H1 (cell line): ENCODE measurements around the gene FAAP100. TPM values are rescaled to one million over a fixed set of nuclear protein-coding genes. Genes with fewer than 3 reads are reported as not detected.

Source experiments
- CTCF ChIA-PET: fragments of 300-600 bp; sonication (Branson Sonifier 250); formaldehyde crosslinking; loops from one replicate; lab custom pipeline; 2021; ENCODE audit not compliant: partially characterized antibody; lab: Charles Lee
- POLR2A ChIA-PET: fragments of 300-600 bp; sonication (Branson Sonifier 250); formaldehyde crosslinking; loops from one replicate; lab custom pipeline; 2021; ENCODE audit warnings: inconsistent platforms; ENCODE audit not compliant: partially characterized antibody; lab: Charles Lee
- DNase-seq, 2 experiments: peaks; one replicate each; pipeline versions ENCODE4 v3.0.0 to v3.0.0-alpha.2; 2010 to 2022; ENCODE audit warnings: low spot score in 2 of 2, low read depth in 1 of 2, mixed read lengths in 1 of 2
- FAIRE-seq: peaks from 2 replicates; lab custom pipeline; 2011; peaks lifted over from hg19 to GRCh38; lab: Jason Lieb, UNC
- H2AFZ ChIP-seq: 2 replicates; pipeline ENCODE4 v1.8.1; 2012; ENCODE audit warnings: low read length, inconsistent platforms
- H2AK5ac ChIP-seq: 2 replicates; pipeline ENCODE4 v1.6.1; 2013; ENCODE audit warnings: low read depth, low read length
- H2BK120ac ChIP-seq: replicated peaks from 2 replicates; pipeline ENCODE3; 2013; ENCODE audit warnings: low read depth, low read length, inconsistent platforms
- H2BK12ac ChIP-seq: 2 replicates; pipeline ENCODE4 v1.6.1; 2013; ENCODE audit warnings: low read depth, low read length
- H2BK15ac ChIP-seq: 2 replicates; pipeline ENCODE4 v1.6.1; 2013; ENCODE audit warnings: low read length
- H2BK20ac ChIP-seq: 2 replicates; pipeline ENCODE4 v1.6.1; 2013; ENCODE audit warnings: low read length
- H2BK5ac ChIP-seq: 2 replicates; pipeline ENCODE4 v1.6.1; 2013; ENCODE audit warnings: low read depth, low read length
- H3K14ac ChIP-seq: 2 replicates; pipeline ENCODE4 v1.6.1; 2013; ENCODE audit warnings: inconsistent platforms; ENCODE audit not compliant: insufficient read length
- H3K18ac ChIP-seq: 2 replicates; pipeline ENCODE4 v1.6.1; 2013; ENCODE audit warnings: low read length; ENCODE audit errors: extremely low read depth
- H3K23ac ChIP-seq: 2 replicates; pipeline ENCODE4 v1.6.1; 2013; ENCODE audit warnings: inconsistent platforms; ENCODE audit not compliant: insufficient read length
- H3K23me2 ChIP-seq: 2 replicates; pipeline ENCODE4 v1.6.1; 2013; ENCODE audit warnings: low read depth, low read length
- H3K27ac ChIP-seq: 2 replicates; pipeline ENCODE4 v1.6.1; 2011; ENCODE audit warnings: low read depth, low read length, inconsistent platforms
- H3K27me3 ChIP-seq, 4 experiments: replicated peaks in 1 of 4; 1 replicate in 1 of 4; 2 replicates in 3 of 4; pipeline versions ENCODE4 v1.6.1 to v1.8.1; 2011 to 2013; ENCODE audit warnings: low read length in 3 of 4, mild to moderate bottlenecking in 3 of 4, inconsistent platforms in 2 of 4, mixed read lengths in 2 of 4, moderate library complexity in 1 of 4; ENCODE audit not compliant: control insufficient read depth in 3 of 4, insufficient read depth in 3 of 4; ENCODE audit errors: extremely low read depth in 1 of 4
- H3K36me3 ChIP-seq, 4 experiments: 2 replicates each; pipeline versions ENCODE4 v1.6.1 to v1.8.1; 2011 to 2013; ENCODE audit warnings: mild to moderate bottlenecking in 4 of 4, low read length in 3 of 4, moderate library complexity in 2 of 4, control low read depth in 1 of 4, inconsistent platforms in 1 of 4; ENCODE audit not compliant: insufficient read depth in 4 of 4, control insufficient read depth in 2 of 4
- H3K4ac ChIP-seq: replicated peaks from 2 replicates; pipeline ENCODE3; 2013; ENCODE audit warnings: low read length, low read depth, mixed read lengths, inconsistent platforms; ENCODE audit not compliant: insufficient read length
- H3K4me1 ChIP-seq, 4 experiments: replicated peaks in 1 of 4; 1 replicate in 1 of 4; 2 replicates in 3 of 4; pipeline versions ENCODE4 v1.6.1 to v1.8.1; 2011 to 2013; ENCODE audit warnings: low read length in 3 of 4, inconsistent platforms in 2 of 4, mixed read lengths in 1 of 4; ENCODE audit not compliant: insufficient read depth in 4 of 4, control insufficient read depth in 3 of 4
- H3K4me2 ChIP-seq, 2 experiments: 2 replicates each; pipeline versions ENCODE4 v1.6.1 to v1.8.1; 2011 to 2013; ENCODE audit warnings: low read depth in 2 of 2, low read length in 2 of 2, control low read depth in 1 of 2, inconsistent platforms in 1 of 2, mild to moderate bottlenecking in 1 of 2; ENCODE audit not compliant: insufficient read depth in 1 of 2
- H3K4me3 ChIP-seq, 4 experiments: fragments of 200-600, 300-600 bp in 1 of 4; sonication (generic), shearing (Covaris generic), sonication (Bioruptor Twin) in 1 of 4; 2 replicates each; pipeline versions ENCODE4 v1.5.1 to v1.8.1; 2011 to 2016; ENCODE audit warnings: low read length in 4 of 4, low read depth in 3 of 4, control low read depth in 2 of 4, inconsistent platforms in 2 of 4, mild to moderate bottlenecking in 2 of 4, mixed read lengths in 1 of 4, moderate library complexity in 1 of 4; ENCODE audit not compliant: insufficient read depth in 2 of 4; ENCODE audit errors: extremely low read depth in 1 of 4
- H3K56ac ChIP-seq: replicated peaks from 2 replicates; pipeline ENCODE3; 2013; ENCODE audit warnings: low read depth, mild to moderate bottlenecking, mixed read lengths, low read length, inconsistent platforms; ENCODE audit not compliant: insufficient read length
- H3K79me1 ChIP-seq: 2 replicates; pipeline ENCODE4 v1.6.1; 2013; ENCODE audit warnings: low read depth, low read length, control low read depth
- H3K79me2 ChIP-seq, 2 experiments: 2 replicates each; pipeline versions ENCODE4 v1.6.1 to v1.8.1; 2012 to 2013; ENCODE audit warnings: low read length in 2 of 2, mild to moderate bottlenecking in 2 of 2, inconsistent platforms in 1 of 2; ENCODE audit not compliant: insufficient read depth in 2 of 2, control insufficient read depth in 1 of 2
- H3K9ac ChIP-seq, 4 experiments: replicated peaks in 1 of 4; 1 replicate in 1 of 4; 2 replicates in 3 of 4; pipeline versions ENCODE4 v1.6.1 to v1.8.1; 2011 to 2013; ENCODE audit warnings: low read depth in 3 of 4, low read length in 3 of 4, control low read depth in 2 of 4, mild to moderate bottlenecking in 2 of 4, moderate library complexity in 2 of 4, inconsistent platforms in 1 of 4; ENCODE audit errors: extremely low read depth in 1 of 4
- H3K9me3 ChIP-seq, 2 experiments: 2 replicates each; pipeline versions ENCODE4 v1.6.1 to v1.8.1; 2012 to 2013; ENCODE audit warnings: mild to moderate bottlenecking in 2 of 2, moderate library complexity in 2 of 2, control low read depth in 1 of 2, inconsistent platforms in 1 of 2, low read depth in 1 of 2, low read length in 1 of 2, mixed read lengths in 1 of 2; ENCODE audit not compliant: insufficient read depth in 2 of 2
- H4K20me1 ChIP-seq, 2 experiments: replicated peaks in 1 of 2; 2 replicates each; pipeline versions ENCODE3 to v1.8.1; 2011 to 2013; ENCODE audit warnings: inconsistent platforms in 2 of 2, low read length in 2 of 2, mild to moderate bottlenecking in 1 of 2; ENCODE audit not compliant: insufficient read depth in 2 of 2, control insufficient read depth in 1 of 2
- H4K5ac ChIP-seq: 2 replicates; pipeline ENCODE4 v1.6.1; 2013; ENCODE audit warnings: low read length, low read depth, mixed read lengths, inconsistent platforms; ENCODE audit not compliant: insufficient read length
- H4K8ac ChIP-seq: 2 replicates; pipeline ENCODE4 v1.8.0; 2013; ENCODE audit warnings: mild to moderate bottlenecking, moderate library complexity, low read length, inconsistent platforms; ENCODE audit not compliant: insufficient read depth; ENCODE audit errors: extremely low read depth
- H4K91ac ChIP-seq: replicated peaks from 2 replicates; pipeline ENCODE3; 2013; ENCODE audit warnings: low read length, mixed read lengths, inconsistent platforms; ENCODE audit not compliant: insufficient read length
- BCL11A ChIP-seq, 2 experiments: IDR thresholded peaks; one replicate each; pipeline ENCODE4 v1.6.1; 2011; ENCODE audit warnings: low read depth in 2 of 2, low read length in 2 of 2, mild to moderate bottlenecking in 2 of 2
- CBX8 ChIP-seq: fragments of 300-800, 300-1000 bp; sonication (generic); IDR thresholded peaks from 2 replicates; pipeline ENCODE4 v1.7.1; 2016; ENCODE audit warnings: low read depth, low read length, borderline replicate concordance
- CTCF ChIP-seq, 3 experiments: IDR thresholded peaks; 1 replicate in 2 of 3; 2 replicates in 1 of 3; pipeline versions ENCODE4 v1.5.1 to v1.6.1; 2011; ENCODE audit warnings: low read length in 3 of 3, mild to moderate bottlenecking in 3 of 3, inconsistent platforms in 2 of 3, low read depth in 1 of 3, moderate library complexity in 1 of 3; ENCODE audit not compliant: insufficient read depth in 1 of 3; ENCODE audit errors: control extremely low read depth in 1 of 3
- HDAC2 ChIP-seq, 2 experiments: fragments of 300-600 bp in 1 of 2; sonication (generic) in 1 of 2; IDR thresholded peaks; 2 replicates each; pipeline ENCODE4 v1.6.1; 2011 to 2012; ENCODE audit warnings: low read depth in 2 of 2, low read length in 2 of 2, mild to moderate bottlenecking in 2 of 2, moderate library complexity in 2 of 2, borderline replicate concordance in 1 of 2, inconsistent platforms in 1 of 2
- RAD21 ChIP-seq, 2 experiments: IDR thresholded peaks in 1 of 2; conservative IDR thresholded peaks in 1 of 2; 2 replicates each; pipeline ENCODE4 v1.6.1; 2011; ENCODE audit warnings: low read depth in 2 of 2, low read length in 2 of 2, improper control_type of control experiment in 1 of 2, inconsistent platforms in 1 of 2, mild to moderate bottlenecking in 1 of 2, moderate library complexity in 1 of 2
- SRF ChIP-seq: IDR thresholded peaks from 2 replicates; pipeline ENCODE4 v1.6.1; 2011; ENCODE audit warnings: mild to moderate bottlenecking, low read depth, low read length, moderate library complexity
- WGBS, 2 experiments: shearing (Covaris generic) in 1 of 2; methylation state at CpG; one replicate each; pipeline versions ENCODE4 v1.1.6 to v1.1.7; 2013 to 2015; ENCODE audit warnings: low lambda C conversion rate in 2 of 2, mixed read lengths in 2 of 2, inconsistent platforms in 1 of 2, low coverage in 1 of 2, missing lambda C conversion rate in 1 of 2; ENCODE audit not compliant: insufficient replicate concordance in 2 of 2, insufficient coverage in 1 of 2, insufficient read length in 1 of 2; ENCODE audit errors: extremely low coverage in 1 of 2, missing lambda C conversion rate in 1 of 2; 5-methylcytosine and 5-hydroxymethylcytosine counted together
- polyA plus RNA-seq, 7 experiments: library from polyadenylated mRNA; depleted of rRNA in 3 of 7; stranded (reverse) in 5 of 7; unstranded in 2 of 7; fragments of >200 nt in 5 of 7; fragments of 200-250 nt in 2 of 7; gene quantifications; 1 replicate in 5 of 7; 2 replicates in 1 of 7; 4 replicates in 1 of 7; pipeline versions ENCODE4 v1.2.1 to v1.2.3, GENCODE V29; 2011 to 2013; ENCODE audit warnings: missing spikeins in 2 of 7, mixed read lengths in 2 of 7
- total RNA-seq: library from RNA; stranded (reverse); fragmentation: NEBNext Ultra II Directional; extraction: Animal tissue kit (Norgen Biotek cat#: 25700); gene quantifications from 2 replicates; pipeline ENCODE4 v1.2.1, GENCODE V29; 2021
- TF ChIP-seq, protein P1 (sequence below): IDR thresholded peaks from 2 replicates; pipeline ENCODE4 v1.6.1; 2012; ENCODE audit warnings: low read length, inconsistent platforms

FAAP100 gene
- total and polyA plus RNA-seq, 2 of the 8 experiments (the other 6 are each of a cell fraction or from before 2014, with no cell fraction given), result 23.2 to 41.8 TPM

DNA sequence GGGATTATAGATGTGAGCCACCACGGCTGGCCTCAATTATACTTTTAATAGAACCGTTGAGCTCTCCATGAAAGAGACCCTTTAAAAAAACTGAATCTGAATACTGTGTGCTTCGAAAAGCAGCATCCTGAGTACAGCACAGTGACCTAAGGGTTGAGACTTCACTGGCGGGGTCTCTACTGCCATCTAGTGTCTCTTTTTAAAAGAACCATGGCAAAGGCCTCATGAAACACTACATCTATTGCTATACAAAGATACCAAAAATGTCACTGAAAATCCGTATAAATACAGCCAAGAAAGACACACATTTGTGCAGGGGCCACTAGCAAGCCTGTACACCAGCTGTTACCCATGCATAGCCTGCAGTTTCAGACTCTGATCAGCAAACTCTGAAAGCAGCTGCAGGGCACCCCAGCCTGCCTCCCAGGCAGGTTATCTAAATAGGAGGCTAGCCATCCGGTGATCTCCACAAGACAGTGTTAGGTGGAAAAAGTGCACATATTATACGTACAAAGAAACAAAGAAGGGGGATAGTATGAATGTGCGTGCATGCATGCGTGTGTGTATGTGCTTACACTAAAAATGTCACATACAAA is 49.5 kb upstream of the FAAP100 start:
- no peak overlapping the region for H3K56ac ChIP-seq
- no peak overlapping the region for H3K4ac ChIP-seq
- H3K9me3 ChIP-seq, result no peaks in the 10 kb centered on the region
- no peak overlapping the region for H2BK120ac ChIP-seq
- no peak overlapping the region for H3K9ac ChIP-seq
- H3K27ac ChIP-seq, result no peak overlapping the region
- H3K4me2 ChIP-seq, result no peak overlapping the region
- H4K5ac ChIP-seq, result no peak overlapping the region
- no peak overlapping the region for H2BK15ac ChIP-seq
- H2AK5ac ChIP-seq, result no peak overlapping the region
- no peak overlapping the region for H2AFZ ChIP-seq
- H2BK12ac ChIP-seq, result no peak overlapping the region
- no peak overlapping the region for H3K14ac ChIP-seq
- no peaks in the 10 kb centered on the region for H3K23me2 ChIP-seq
- FAIRE-seq (peak; percentile 66), DNase-seq (peak in 1 of 2 experiments; percentile 50)
- peak overlapping the region; percentile 85; the same call in 1 of the 2 replicates for H4K8ac ChIP-seq
- CTCF ChIA-PET, result interaction anchor here (0.6 to 4.1 kb wide), 34 partner anchors 8 to 1206 kb away, joined by 3 to 31 read pairs (median 4); no protein-coding TSS in a partner anchor
- peaks cover 7% of the 10 kb centered on the region for H3K79me1 ChIP-seq
- H3K27me3 ChIP-seq, result no peaks in the 10 kb centered on the region
- WGBS, 2 experiments, result 78% methylated on average over 9 of the region's 9 CpGs; no CpG with 5 or more reads in 1 of the 2 experiments
- H3K18ac ChIP-seq, result no peak overlapping the region
- H2BK5ac ChIP-seq, result no peak overlapping the region
- H3K23ac ChIP-seq, result no peak overlapping the region
- H4K20me1 ChIP-seq, result peaks cover 0 to 9% of the 10 kb centered on the region in 2 experiments
- H3K4me1 ChIP-seq, result no peaks in the 10 kb centered on the region
- H3K36me3 ChIP-seq, result peaks cover 25 to 52% (median 45%) of the 10 kb centered on the region in 4 experiments
- H3K79me2 ChIP-seq, result no peaks in the 10 kb centered on the region
- H2BK20ac ChIP-seq, result no peak overlapping the region
- POLR2A ChIA-PET, result interaction anchor here (1.1 to 1.5 kb wide), 4 partner anchors 24 to 65 kb away, joined by 3 to 5 read pairs (median 4); partner anchors contain the start of genes CCDC137 and OXLD1
- H4K91ac ChIP-seq, result no peak overlapping the region
- no peak overlapping the region for H3K4me3 ChIP-seq
- no peak for TF ChIP-seq CBX8
- TF ChIP-seq BCL11A (IDR thresholded peaks at IDR 0.05; ENCODE audit: low read depth in 2 of 2, low read length in 2 of 2), result no peak
- TF ChIP-seq SRF, result no peak
- peak in 2 of 3 experiments; percentile 54 to 72; a peak in 3 of 4 replicates for TF ChIP-seq CTCF (IDR thresholded peaks at IDR 0.05; ENCODE audit: control extremely low read depth in 1 of 3, insufficient read depth in 1 of 3, low read depth in 1 of 3, low read length in 3 of 3)
- no peak for TF ChIP-seq HDAC2 (IDR thresholded peaks at IDR 0.05; ENCODE audit: borderline replicate concordance in 1 of 2, low read depth in 2 of 2, low read length in 2 of 2)
- TF ChIP-seq, protein P1, sequence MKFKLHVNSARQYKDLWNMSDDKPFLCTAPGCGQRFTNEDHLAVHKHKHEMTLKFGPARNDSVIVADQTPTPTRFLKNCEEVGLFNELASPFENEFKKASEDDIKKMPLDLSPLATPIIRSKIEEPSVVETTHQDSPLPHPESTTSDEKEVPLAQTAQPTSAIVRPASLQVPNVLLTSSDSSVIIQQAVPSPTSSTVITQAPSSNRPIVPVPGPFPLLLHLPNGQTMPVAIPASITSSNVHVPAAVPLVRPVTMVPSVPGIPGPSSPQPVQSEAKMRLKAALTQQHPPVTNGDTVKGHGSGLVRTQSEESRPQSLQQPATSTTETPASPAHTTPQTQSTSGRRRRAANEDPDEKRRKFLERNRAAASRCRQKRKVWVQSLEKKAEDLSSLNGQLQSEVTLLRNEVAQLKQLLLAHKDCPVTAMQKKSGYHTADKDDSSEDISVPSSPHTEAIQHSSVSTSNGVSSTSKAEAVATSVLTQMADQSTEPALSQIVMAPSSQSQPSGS, result no peak
- TF ChIP-seq RAD21 (IDR thresholded peaks at IDR 0.05 in 1 of 2, conservative IDR thresholded peaks at IDR 0.05 in 1 of 2; ENCODE audit: low read depth in 2 of 2, low read length in 2 of 2), result peak; percentile 51 to 57
